HG03103 (cell line): ENCODE measurements around the gene ZFHX3.

Experiments
- ATAC-seq: cut with Tn5 transposase; IDR thresholded peaks from one replicate; pipeline ENCODE4 v1.9.1; 2021; ENCODE audit warnings: low read depth; ENCODE audit not compliant: unreplicated experiment

The ZFHX3 gene

GRCh38 chr16:72787130-72787513, 260.8 kb downstream of the ZFHX3 start:
- no peak for ATAC-seq

GRCh38 chr16:72786606-72787005, 261.3 kb downstream of the ZFHX3 start:
- ATAC-seq, result no peak

- no peak for ATAC-seq
Observed at GRCh38 chr16:72785886-72786285, 262.0 kb downstream of the ZFHX3 start.

GRCh38 chr16:72785171-72785570, 262.8 kb downstream of the ZFHX3 start:
- no peak for ATAC-seq

GRCh38 chr16:72783716-72784318, 264.1 kb downstream of the ZFHX3 start:
- ATAC-seq, result no peak

- ATAC-seq, result no peak
Observed at GRCh38 chr16:72769876-72770275, 278.1 kb downstream of the ZFHX3 start.

GRCh38 chr16:72768591-72768990, 279.3 kb downstream of the ZFHX3 start:
- no peak for ATAC-seq

- no peak for ATAC-seq
Observed at GRCh38 chr16:72766506-72766905, 281.4 kb downstream of the ZFHX3 start.

GRCh38 chr16:72764015-72764654, 283.8 kb downstream of the ZFHX3 start:
- no peak for ATAC-seq

GRCh38 chr16:72760581-72760980, 287.3 kb downstream of the ZFHX3 start:
- no peak for ATAC-seq

- ATAC-seq, result no peak
Observed at GRCh38 chr16:72753881-72754280, 294.0 kb downstream of the ZFHX3 start.

- ATAC-seq, result no peak
Observed at GRCh38 chr16:72752004-72752695, 295.8 kb downstream of the ZFHX3 start.

GRCh38 chr16:72751076-72751475, 296.9 kb downstream of the ZFHX3 start:
- no peak for ATAC-seq

GRCh38 chr16:72749091-72749490, 298.8 kb downstream of the ZFHX3 start:
- no peak for ATAC-seq

- no peak for ATAC-seq
Observed at GRCh38 chr16:72744076-72744793, 303.7 kb downstream of the ZFHX3 start.

GRCh38 chr16:72743011-72743761, 304.7 kb downstream of the ZFHX3 start:
- ATAC-seq, result no peak

GRCh38 chr16:72740347-72740746, 307.6 kb downstream of the ZFHX3 start:
- ATAC-seq, result no peak

GRCh38 chr16:72739577-72739976, 308.4 kb downstream of the ZFHX3 start:
- ATAC-seq, result no peak

- no peak for ATAC-seq
Observed at GRCh38 chr16:72736074-72736473, 311.9 kb downstream of the ZFHX3 start.
